GM18520 (cell line): ENCODE measurements around the gene TPSAB1.
"Not testable (repeated sequence)": the region's sequence is repeated elsewhere in the genome, so short reads cannot be mapped to it uniquely, and the experiment has no call there.

Experiments
- ATAC-seq: cut with Tn5 transposase; IDR thresholded peaks from one replicate; pipeline ENCODE4 v1.9.1; 2021; ENCODE audit not compliant: unreplicated experiment

Gene TPSAB1

DNA sequence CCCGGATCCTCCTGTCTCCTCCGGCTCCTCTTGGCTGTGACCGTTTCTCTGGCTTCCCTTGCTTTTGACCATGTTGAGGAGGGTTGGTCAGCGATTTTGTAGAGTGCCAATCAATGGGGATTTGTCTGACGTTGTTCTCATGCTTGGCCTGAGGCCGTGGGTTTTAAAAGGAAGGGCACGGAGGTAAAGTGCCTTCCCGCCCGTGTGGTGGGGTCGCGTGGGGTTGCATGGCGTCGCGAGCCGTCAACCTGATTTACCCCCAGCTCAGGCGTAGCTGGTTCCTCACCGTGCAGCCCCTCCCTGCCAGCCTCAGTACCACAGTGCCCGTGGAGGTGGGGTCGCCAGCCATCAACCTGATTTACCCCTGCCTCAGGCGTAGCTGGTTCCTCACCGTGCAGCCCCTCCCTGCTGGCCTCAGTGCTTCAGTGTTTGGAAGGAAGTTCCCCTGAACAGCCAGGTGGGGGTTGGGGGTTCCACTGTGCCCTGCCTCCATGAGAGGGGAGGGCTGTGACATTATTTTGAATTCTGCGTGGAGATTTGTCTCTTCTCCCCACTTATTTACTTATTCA, 5.0 kb downstream of the TPSAB1 start:
- ATAC-seq = no peak

DNA sequence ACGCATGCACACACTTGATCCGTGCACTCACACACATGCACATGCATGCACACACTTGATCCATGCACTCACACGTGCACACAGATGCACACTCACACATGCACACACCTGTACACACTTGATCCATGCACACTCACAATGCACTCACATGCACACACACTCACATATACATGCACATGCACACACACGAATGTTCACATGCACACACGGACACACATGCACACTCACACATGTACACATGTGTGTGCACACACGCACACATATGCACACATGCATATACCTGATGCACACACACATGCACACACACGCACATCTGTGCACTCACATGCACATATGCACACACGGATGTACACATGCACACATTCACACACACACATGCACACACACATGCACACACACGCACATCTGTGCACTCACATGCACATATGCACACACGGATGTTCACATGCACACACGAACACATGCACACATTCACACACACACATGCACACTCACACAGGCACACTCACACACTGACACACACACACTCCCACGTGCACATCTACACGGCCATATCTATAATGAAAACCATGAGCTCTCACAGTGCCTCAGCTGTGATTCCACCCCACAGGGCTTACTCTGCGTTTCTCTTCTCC, 7.5 kb downstream of the TPSAB1 start:
- ATAC-seq = not testable (repeated sequence)

DNA sequence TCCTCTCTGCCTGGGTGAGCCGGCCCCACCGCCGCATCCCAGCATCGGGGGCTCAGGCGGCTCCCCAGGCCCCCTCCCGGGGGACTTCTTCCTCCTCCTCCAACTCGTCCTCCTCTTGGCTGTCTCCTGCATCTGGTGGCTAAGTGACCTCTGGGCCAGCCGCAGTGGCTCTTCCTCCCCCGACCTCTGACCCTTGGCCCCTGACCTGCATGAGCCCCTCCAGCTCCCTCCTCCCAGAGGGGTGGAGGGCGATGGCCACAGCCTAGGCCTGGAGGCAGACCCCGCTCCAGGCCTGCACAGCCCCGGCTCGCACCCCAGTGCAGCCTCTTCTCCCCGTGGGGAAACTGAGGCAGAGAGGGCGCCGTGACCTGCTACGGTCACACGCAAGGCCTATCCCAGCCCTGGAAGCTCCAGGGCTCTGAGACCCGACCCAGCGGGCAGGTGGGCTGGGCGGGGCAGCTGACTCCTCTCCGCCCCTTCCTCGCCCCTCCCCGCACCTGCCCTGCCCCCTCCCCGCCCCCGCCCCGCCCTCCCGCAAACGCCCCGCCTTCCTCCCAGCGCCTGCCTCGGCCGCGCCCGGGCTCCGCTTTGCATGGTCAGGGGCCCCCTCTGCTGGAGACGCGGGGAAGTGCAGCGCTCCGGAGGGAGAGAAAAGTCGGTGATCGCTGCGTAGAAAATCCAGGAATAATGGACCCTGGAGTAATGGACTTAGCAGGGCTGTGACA, 8.7 kb downstream of the TPSAB1 start:
- not testable (repeated sequence) for ATAC-seq

DNA sequence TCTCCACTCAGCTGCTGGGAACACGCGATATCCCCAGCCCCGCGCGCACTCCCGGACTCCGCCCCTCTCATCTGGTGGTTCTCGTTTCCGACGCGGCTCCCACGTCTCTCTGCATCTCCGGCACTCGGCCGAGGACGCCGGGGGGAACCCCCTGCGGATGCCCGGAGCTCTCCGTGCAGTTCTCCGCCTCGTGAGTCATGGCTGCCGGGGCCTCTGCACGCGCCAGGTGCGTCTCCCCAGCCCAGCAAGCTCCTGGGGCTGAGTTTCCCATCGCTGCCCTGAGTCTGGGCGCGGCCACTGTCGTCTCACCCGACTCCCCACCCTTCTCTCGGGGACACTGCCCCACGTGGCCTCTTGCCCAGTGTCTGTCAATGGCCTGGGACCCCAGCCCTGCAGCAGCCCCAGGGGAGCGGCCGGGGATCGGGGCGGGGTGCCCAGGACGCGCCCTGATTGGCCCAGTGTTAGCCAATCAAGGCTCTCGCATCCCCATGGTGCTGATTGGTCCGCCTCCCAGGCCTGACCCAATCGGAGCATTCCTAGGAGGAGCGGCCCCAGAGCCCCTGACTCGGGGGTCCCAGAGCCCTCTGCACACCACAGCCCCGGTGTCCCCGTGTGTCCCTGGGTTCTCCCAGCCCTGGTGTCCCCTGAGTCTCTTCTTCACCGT, 13.3 kb downstream of the TPSAB1 start:
- ATAC-seq = not testable (repeated sequence)

DNA sequence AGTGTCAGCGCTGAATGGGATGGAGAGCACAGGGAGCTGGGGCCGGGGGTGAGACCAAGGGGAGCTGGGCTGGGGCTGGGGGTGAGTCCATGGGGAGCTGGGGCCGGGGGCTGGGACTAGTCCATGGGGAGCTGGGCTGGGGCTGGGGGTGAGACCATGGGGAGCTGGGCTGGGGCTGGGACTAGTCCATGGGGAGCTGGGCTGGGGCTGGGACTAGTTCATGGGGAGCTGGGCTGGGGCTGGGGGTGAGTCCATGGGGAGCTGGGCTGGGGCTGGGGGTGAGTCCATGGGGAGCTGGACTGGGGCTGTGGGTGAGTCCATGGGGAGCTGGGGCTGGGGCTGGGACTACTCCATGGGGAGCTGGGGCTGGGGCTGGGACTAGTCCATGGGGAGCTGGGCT, 14.3 kb downstream of the TPSAB1 start:
- not testable (repeated sequence) for ATAC-seq

DNA sequence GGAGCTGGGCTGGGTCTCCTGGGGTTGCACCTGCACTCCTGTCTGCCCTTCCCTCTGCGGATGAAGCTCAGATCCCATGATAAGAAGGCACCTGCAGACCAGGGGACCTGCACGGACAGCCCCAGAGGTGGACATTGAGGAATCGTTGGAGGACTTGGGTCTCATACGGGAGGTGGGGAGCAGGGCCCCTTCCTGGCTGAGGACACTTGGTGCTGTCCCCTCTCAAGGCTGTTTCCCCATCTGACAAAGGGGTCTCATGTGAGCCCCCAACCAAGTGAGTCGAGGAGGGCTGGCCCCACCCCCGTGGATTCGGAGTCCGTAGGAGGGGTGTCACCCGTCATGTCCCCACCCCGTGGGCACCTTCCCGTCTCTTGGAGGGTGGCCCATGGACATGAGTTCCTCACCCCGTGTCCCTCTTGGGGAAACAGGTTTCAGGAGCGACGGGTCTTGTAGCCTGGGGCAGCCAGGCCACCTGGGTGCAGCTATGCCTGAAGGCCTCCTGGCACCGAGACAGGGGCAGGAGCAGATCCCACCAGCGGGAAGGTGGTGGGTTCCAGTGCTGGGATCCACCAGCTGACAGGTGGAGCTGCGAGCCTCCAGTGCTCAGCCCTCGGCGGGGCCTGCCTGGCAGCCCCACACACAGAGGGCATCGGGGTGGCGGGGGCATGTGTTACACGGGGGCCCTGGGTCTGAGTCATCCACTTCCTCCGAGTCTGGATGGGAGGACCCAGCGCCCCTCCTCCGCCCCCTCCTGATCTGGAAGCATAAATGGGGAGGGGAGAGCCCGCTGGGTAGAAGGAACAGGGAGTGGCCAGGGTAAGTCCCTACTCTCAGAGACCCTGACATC, 15.0 kb downstream of the TPSAB1 start, which contains the start of gene TPSD1:
TPSD1 (plus strand) TSS at position 794 of the 847 bp plus-strand sequence. CDS start 212 bp downstream, outside the sequence.
- not testable (repeated sequence) for ATAC-seq

DNA sequence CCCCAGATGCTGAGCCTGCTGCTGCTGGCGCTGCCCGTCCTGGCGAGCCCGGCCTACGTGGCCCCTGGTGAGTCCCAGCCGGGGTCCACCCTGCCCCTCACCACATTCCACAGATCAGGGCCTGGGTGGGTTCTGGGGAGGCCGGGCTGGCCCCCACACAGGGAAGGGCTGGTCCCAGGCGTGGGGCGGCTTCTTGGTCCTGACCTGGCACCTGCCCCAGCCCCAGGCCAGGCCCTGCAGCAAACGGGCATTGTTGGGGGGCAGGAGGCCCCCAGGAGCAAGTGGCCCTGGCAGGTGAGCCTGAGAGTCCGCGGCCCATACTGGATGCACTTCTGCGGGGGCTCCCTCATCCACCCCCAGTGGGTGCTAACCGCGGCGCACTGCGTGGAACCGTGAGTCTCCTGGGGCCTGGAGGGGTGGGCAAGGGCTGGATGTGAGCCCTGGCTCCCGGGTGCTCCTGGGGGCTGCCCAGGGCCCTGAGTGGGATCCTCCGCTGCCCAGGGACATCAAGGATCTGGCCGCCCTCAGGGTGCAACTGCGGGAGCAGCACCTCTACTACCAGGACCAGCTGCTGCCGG, 15.9 kb downstream of the TPSAB1 start:
- not testable (repeated sequence) for ATAC-seq

DNA sequence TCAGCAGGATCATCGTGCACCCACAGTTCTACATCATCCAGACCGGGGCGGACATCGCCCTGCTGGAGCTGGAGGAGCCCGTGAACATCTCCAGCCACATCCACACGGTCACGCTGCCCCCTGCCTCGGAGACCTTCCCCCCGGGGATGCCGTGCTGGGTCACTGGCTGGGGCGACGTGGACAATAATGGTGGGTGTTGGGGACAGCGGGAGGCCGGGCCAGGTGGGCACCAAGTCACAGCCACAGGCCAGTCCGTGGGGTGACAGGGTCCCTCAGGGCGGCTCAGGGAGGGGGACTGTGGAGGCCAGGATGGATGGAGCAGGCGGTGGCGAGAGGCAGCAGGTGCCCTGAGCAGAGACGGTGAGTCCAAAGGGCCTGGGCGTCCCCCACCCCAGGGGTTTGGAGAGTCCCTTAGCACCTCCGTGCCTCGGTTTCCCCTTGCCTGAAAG, 16.4 kb downstream of the TPSAB1 start:
- no peak for ATAC-seq

DNA sequence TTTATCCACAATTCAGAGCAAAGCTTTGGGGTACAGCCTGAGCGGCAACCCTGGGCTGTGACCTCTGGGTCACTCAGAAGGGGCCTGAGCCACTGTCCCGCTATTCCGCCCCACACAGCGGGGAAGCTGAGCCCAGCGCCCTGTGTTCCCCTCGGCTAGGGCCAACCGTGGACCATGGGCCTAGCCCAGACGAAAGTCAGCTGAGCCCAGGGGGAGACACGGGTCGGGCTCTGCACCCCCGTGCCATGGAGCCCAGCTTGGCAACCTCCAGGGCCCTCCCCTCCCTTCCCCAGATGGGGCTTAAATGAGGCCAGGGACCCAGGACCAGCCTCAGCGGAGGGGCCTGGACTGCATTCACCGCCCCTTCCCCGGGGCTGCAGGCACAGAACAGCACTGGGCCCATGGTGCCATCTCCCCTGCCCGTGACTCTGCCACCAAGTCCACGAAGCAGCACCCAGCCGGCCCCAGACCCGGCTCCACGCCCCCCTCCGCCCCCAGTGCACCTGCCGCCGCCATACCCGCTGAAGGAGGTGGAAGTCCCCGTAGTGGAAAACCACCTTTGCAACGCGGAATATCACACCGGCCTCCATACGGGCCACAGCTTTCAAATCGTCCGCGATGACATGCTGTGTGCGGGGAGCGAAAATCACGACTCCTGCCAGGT, 17.2 kb downstream of the TPSAB1 start:
- ATAC-seq = no peak

DNA sequence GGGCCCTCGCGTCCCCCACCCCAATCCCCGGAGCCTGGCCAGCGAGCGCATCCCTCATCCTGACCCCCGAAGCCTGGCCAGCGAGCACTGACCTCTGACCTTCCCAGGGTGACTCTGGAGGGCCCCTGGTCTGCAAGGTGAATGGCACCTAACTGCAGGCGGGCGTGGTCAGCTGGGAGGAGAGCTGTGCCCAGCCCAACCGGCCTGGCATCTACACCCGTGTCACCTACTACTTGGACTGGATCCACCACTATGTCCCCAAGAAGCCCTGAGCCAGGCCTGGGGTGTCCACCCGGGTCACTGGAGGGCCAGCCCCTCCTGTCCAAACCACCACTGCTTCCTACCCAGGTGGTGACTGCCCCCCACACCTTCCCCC, 17.7 kb downstream of the TPSAB1 start:
- ATAC-seq = no peak

DNA sequence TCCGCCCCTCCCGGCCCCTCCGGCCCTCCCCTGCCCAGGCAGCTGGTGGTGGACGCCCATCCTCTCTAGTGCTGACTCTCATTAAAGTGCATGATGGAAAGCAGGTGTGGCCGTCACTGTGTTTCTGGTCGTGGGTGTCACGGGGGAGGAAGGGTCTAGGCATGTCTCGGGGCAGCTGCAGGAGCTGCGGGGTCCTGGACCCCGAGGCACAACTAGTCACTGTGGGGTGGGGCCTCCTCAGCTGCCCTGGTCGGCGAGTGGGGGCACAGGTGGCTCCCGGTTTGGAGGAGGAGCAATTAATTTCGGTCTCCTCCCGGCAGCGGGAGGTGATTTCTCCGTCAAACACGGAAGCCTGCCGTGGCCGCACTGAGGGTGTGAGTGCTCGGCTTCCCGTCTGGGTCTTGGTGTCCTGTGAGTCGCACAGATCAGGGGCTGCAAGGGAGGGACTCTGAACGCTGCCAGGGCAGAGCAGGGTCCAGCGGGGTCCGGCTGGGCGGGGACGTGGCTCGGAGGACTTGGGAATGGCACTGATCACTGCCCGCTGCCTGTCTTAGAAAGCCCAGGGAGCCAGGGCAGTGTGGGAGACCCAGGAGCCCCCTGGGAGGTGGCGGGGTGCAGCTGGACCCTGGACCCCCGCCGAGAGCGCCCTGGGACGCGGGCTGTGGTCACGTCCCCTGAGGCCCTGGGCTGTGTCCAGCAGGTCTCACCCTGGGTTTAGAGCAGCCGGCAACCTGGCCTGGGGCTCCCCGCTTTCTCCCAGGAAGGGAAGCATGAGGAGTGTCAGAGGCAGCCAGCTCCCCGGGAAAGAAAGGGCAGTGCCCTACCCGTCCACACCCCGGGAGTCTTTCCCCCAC, 18.6 kb downstream of the TPSAB1 start:
- ATAC-seq = no peak

DNA sequence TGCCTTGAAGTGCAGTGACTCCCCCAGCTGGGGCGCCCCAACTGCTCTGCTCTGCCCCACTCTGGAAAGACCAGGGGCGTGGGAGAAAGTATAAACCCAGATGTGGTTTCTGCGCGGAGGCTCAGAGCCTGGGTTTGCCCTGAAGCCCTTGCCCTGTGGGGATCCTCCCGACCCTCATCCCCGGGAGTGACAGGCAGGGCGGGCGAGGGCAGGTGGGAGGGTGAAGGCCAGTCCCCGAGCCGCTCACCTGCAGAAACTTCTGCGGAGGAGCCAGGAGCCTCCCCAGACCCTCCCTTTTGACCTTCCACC, 19.2 kb downstream of the TPSAB1 start:
- ATAC-seq = no peak

DNA sequence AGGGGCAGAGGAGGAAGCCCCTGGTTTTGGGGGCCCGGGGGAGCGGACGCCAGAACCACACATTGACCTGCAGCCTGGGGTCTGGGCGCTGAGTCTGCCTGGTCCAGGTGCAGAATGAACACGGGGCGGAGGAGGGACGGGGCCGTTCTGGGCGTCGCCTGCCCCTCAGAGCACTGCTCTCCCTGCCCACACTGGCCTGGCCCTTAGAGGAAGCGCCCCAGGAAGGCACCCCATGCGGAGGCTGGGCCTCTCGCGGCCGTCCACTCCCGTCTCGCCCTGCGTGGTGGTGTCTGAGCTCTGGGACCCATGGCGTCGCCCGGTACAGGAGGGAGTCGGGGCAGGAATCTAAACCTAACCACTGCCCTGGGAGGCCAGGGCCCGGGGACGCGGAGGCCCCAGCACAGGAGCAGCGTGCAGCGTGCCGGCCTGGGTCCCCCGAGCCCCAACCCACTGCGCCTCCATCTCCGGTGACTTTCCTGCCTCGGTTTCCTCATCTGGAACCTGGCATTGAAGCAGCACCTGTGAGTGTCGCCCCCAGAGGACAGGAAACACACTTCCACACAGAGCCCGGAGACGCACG, 19.7 kb downstream of the TPSAB1 start:
- ATAC-seq = no peak

DNA sequence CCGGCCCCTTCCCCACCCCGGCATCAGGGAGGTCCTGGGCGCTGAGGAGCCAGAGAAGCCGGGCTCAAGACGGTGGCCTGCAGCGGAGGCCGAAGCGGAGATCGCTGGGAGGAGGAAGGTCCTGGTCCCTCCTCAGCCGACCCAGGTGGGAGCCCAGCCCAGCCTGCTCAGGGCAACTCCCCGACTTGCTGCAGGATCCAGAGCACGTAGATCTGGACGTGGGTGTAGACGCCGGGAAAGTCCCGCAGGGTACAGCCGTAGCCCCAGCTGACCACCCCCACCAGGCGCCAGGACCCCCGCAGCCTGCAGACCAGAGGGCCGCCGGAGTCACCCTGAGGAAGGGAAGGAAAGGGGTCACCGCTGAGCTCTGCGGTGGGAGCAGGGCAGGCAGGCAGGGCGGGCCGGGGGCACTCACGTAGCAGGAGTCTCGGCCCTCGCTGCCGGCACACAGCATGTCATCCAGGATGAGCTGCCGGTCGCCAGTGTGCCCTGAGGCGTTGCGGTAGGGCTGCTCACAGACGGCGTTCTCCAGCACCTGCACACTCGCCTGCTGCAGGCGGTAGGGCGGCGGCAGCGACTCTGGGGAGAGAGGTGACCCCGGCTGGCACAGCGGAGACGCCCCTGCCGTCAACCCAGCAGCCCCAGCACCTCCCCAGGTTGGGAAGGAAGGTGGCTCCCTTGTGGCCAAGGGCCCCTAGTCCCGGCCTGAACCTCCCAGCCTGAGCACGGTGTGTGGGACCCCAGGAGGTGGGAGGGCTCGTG, 20.8 kb downstream of the TPSAB1 start:
- ATAC-seq = no peak

DNA sequence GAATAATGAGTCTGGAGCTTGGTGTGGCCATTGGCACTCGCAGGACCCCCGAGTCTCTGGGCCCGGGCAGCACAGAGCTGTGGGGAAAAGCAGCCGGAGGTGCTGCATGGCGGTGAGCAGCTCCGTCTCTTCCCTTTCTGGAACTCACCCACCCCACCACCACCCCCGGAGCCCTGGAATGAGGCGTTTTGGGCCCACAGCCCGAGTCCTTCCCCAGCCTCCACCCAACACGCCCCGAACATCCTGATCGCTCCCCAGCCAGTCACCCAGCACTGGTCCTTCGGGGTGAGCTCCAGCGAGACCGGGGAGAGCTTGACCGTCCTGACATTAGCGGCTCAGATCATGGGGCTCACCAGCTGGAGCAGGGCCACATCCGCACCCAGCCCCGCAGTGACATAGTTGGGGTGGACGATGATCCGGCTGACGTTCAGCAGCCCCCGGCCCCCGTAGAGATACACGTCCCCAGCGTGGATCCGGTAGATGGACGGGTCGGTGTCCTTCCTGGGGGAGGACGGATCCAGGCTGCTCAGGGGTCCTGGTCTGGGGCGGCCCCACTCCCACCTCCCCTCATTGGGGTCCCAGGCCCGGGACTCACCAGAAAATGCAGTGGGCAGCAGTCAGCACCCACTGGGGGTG, 21.8 kb downstream of the TPSAB1 start:
- no peak for ATAC-seq

DNA sequence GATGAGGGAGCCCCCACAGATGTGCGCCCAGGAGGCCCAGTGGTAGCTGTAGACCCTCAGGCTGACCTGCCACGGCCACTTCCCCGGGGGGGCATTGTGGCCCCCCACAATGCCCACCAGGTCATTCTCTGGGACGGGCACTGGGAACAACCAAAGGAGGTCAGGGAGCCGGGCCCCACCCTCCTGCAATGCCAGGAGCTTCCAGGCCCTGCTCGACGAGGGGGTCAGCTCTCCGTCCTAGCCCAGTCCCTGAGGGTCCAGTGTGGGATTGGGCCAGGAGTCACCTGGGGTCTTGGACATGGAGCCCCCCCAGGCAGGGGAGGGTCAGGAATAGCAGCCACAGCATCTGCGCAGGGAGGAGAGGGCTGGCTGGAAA, 22.3 kb downstream of the TPSAB1 start:
- no peak for ATAC-seq

DNA sequence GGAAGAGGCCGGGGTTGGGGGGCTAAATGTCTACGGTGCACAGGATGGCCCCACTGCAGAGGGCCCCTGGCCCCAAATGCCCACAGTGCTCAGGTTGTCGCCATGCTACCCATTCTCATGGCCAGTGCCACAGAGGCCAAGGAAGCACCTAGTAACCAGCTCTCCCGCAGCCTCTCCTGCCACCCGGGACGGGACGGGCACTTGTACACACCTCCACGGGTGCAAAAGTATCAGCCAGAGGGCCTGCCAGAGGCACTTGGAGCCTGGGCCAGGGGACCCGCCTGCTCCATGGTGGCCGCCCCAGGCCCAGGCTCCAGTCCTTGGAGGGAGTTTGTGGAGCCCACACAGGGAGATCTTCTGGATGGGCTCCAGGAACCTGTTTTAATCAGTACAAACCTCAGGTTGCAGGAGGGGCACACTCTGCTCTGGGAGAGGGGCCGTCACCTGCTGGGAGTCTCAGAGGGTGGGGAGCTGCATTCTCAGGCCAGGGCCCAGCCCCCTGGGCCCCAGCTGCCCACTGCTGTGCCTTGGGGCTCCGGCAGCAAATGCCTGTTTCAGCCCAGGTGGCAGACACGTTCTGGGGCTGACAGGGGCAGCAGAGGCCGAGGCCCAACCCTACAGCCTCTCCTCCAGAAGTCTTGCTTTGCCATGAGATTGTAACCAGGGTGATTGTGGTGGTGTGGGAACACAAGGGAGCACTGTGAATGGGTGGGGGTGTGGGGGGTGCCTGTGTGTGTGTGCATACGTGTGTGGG, 23.3 kb downstream of the TPSAB1 start:
- no peak for ATAC-seq
